HEK293T (cell line): ENCODE measurements around the gene PRKG2.

Experiments used
- CTCF ChIA-PET: fragments of 350-600 bp; formaldehyde crosslinking; extraction: SDS; loops from one replicate; lab custom pipeline; 2021; ENCODE audit warnings: antibody characterized with exemption, inconsistent platforms; lab: Yijun Ruan, JAX
- POLR2A ChIA-PET: fragments of 350-600 bp; formaldehyde crosslinking; extraction: SDS; loops from one replicate; lab custom pipeline; 2020; ENCODE audit warnings: antibody characterized with exemption, inconsistent platforms; lab: Yijun Ruan, JAX
- DNase-seq: peaks from one replicate; pipeline ENCODE4 v3.0.0; 2012; ENCODE audit warnings: mixed read lengths; ENCODE audit errors: extremely low spot score
- ARNT ChIP-seq: fragments of 450-650 bp; IDR thresholded peaks from 2 replicates; pipeline ENCODE4 v1.6.1; 2017; ENCODE audit warnings: mild to moderate bottlenecking
- BHLHE40 ChIP-seq: fragments of 450-650 bp; IDR thresholded peaks from 2 replicates; pipeline ENCODE4 v1.6.1; 2016; ENCODE audit warnings: mild to moderate bottlenecking, moderate library complexity, borderline replicate concordance
- CTBP1 ChIP-seq: fragments of 450-650 bp; IDR thresholded peaks from 2 replicates; pipeline ENCODE4 v1.6.1; 2016; ENCODE audit warnings: borderline replicate concordance
- ELF4 ChIP-seq: fragments of 450-650 bp; IDR thresholded peaks from 2 replicates; pipeline ENCODE4 v1.6.1; 2017; ENCODE audit warnings: antibody characterized with exemption
- FOXA1 ChIP-seq: fragments of 450-650 bp; IDR thresholded peaks from 2 replicates; pipeline ENCODE4 v1.6.1; 2016; ENCODE audit warnings: mild to moderate bottlenecking
- FOXK2 ChIP-seq: fragments of 450-650 bp; IDR thresholded peaks from 2 replicates; pipeline ENCODE4 v1.6.1; 2016; ENCODE audit warnings: mild to moderate bottlenecking
- FOXM1 ChIP-seq: fragments of 450-650 bp; IDR thresholded peaks from 2 replicates; pipeline ENCODE4 v1.6.1; 2017; ENCODE audit warnings: mild to moderate bottlenecking, borderline replicate concordance
- HDGF ChIP-seq: fragments of 450-650 bp; IDR thresholded peaks from 2 replicates; pipeline ENCODE4 v1.6.1; 2017; ENCODE audit warnings: antibody characterized with exemption, borderline replicate concordance
- L3MBTL2 ChIP-seq: fragments of 450-650 bp; conservative IDR thresholded peaks from 2 replicates; pipeline ENCODE4 v1.6.1; 2016; ENCODE audit warnings: mild to moderate bottlenecking
- LEF1 ChIP-seq: fragments of 450-650 bp; IDR thresholded peaks from 2 replicates; pipeline ENCODE4 v1.6.1; 2017; ENCODE audit warnings: mild to moderate bottlenecking, borderline replicate concordance
- NFRKB ChIP-seq: fragments of 450-650 bp; IDR thresholded peaks from 2 replicates; pipeline ENCODE4 v1.6.1; 2016; ENCODE audit warnings: mild to moderate bottlenecking, moderate library complexity
- PKNOX1 ChIP-seq: fragments of 450-650 bp; IDR thresholded peaks from 2 replicates; pipeline ENCODE4 v1.6.1; 2016
- SP1 ChIP-seq: fragments of 450-650 bp; IDR thresholded peaks from 2 replicates; pipeline ENCODE4 v1.6.1; 2017
- SUZ12 ChIP-seq: fragments of 450-650 bp; IDR thresholded peaks from 2 replicates; pipeline ENCODE4 v1.6.1; 2016; ENCODE audit warnings: mild to moderate bottlenecking
- TARDBP ChIP-seq: fragments of 450-650 bp; IDR thresholded peaks from 2 replicates; pipeline ENCODE4 v1.6.1; 2016
- ZNF384 ChIP-seq: fragments of 450-650 bp; IDR thresholded peaks from 2 replicates; pipeline ENCODE4 v1.6.1; 2016

PRKG2 gene

GRCh38 chr4:81220271-81220670 lies 5.2 kb upstream of the PRKG2 start:
- no peak for TF ChIP-seq FOXA1
- no peak for TF ChIP-seq SUZ12
- no peak for TF ChIP-seq SP1
- no peak for TF ChIP-seq NFRKB
- TF ChIP-seq CTBP1: no peak
- TF ChIP-seq ELF4: no peak
- TF ChIP-seq ARNT: no peak
- no peak for TF ChIP-seq ZNF384
- no peak for TF ChIP-seq PKNOX1
- TF ChIP-seq FOXM1: no peak
- POLR2A ChIA-PET: no interaction called here
- no peak for DNase-seq
- CTCF ChIA-PET: no interaction called here

- DNase-seq: no peak
- no peak for TF ChIP-seq HDGF
- ChIA-PET POLR2A (no interaction called here), CTCF (no interaction called here)
Measured at GRCh38 chr4:81218206-81218605, 3.2 kb upstream of the PRKG2 start.

DNA sequence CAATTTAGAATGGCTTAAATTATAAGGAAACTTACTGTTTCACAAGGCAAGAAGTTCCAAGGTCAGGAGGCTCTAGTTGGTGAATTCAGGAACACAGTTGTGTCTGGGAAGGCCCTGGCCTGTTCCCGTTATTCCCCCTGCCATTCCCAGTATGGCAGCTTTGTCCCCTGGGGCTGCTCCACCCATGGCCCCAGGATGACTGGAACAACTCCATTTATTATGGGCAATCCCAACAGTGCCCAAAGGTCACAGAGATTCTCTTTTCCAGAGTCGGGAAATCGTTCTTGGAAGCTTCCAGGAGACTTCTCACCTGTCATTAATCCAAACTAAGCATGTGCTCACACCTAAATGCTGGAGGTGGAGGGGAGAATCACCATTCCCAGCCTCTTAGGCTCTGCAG lies 2.8 kb upstream of the PRKG2 start:
- DNase-seq: no peak
- no peak for TF ChIP-seq ARNT
- TF ChIP-seq TARDBP: no peak
- no peak for TF ChIP-seq L3MBTL2
- no peak for TF ChIP-seq BHLHE40
- TF ChIP-seq HDGF: no peak
- ChIA-PET CTCF (no interaction called here), POLR2A (no interaction called here)

DNA sequence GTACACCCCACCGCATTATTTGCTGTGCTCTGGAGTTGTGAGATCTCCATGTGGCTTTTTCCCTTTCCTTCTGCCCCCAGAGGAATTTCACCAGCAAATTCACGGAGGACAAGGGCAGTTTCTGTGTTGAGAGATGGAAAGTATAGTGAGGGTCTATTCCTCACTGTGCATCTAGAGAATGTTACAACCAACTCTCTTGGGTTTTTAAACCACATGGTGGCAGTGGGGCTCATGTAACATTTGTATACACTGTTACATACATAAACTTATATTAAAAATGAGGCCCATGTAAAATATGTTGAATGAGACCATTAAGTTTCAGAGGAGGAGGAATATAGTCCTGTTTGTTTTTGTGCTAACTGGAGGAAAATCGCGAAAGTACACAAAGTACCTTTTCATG lies 909 bp upstream of the PRKG2 start:
- POLR2A ChIA-PET: no interaction called here
- DNase-seq: no peak
- CTCF ChIA-PET: no interaction called here
- TF ChIP-seq TARDBP (no peak), FOXK2 (no peak), HDGF (no peak), ARNT (no peak), SP1 (no peak), SUZ12 (no peak), BHLHE40 (no peak), CTBP1 (no peak), FOXM1 (no peak), LEF1 (no peak), ELF4 (no peak), PKNOX1 (no peak), ZNF384 (no peak), L3MBTL2 (no peak), NFRKB (no peak)

GRCh38 chr4:81214144-81214880 lies 710 bp downstream of the PRKG2 start:
- peak; percentile 37 for DNase-seq
- TF ChIP-seq L3MBTL2 (0 out of 2 replicates have a peak, but pooled peaks have one; percentile 12), FOXA1 (no peak), FOXM1 (no peak)
- ChIA-PET CTCF (no interaction called here), POLR2A (no interaction called here)

DNA sequence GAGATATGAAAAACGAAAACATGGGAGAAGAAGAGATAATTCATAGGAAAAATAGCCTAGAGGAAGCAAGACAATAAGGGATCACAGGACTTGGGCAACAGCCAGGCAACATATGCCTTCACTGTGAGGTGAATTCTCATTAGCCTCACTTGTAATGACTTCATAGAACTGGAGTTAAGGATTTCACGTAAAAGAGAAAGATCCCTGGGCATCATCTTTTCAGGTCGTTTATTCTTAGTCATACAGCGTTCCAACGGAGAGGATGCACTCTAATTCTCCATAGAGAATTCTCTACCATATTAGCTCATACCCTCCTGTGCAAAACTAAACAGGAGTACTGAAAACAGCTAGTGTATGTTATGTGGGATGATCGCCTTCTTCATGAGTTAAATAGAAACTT lies 1.4 kb downstream of the PRKG2 start:
- CTCF ChIA-PET: no interaction called here

GRCh38 chr4:81211956-81212355 lies 3.1 kb downstream of the PRKG2 start:
- TF ChIP-seq FOXM1: no peak
- no peak for TF ChIP-seq LEF1
- no peak for TF ChIP-seq ELF4
- TF ChIP-seq SP1: no peak
- TF ChIP-seq CTBP1: no peak
- TF ChIP-seq ARNT: no peak
- TF ChIP-seq BHLHE40: no peak
- TF ChIP-seq L3MBTL2: no peak
- no peak for TF ChIP-seq FOXA1
- DNase-seq: no peak
- POLR2A ChIA-PET: no interaction called here
- CTCF ChIA-PET: no interaction called here

More for the DNA sequence above, 1.4 kb downstream of the PRKG2 start:
- DNase-seq: no peak
- no peak for TF ChIP-seq CTBP1
- TF ChIP-seq FOXM1: no peak
- TF ChIP-seq NFRKB: no peak
- TF ChIP-seq SUZ12: no peak
- no peak for TF ChIP-seq HDGF
- TF ChIP-seq SP1: no peak
- no peak for TF ChIP-seq LEF1
- TF ChIP-seq ELF4: no peak
- no peak for TF ChIP-seq FOXA1
- TF ChIP-seq FOXK2: no peak
- TF ChIP-seq L3MBTL2: no peak
- no peak for TF ChIP-seq ARNT
- TF ChIP-seq ZNF384: no peak
- no peak for TF ChIP-seq BHLHE40
- POLR2A ChIA-PET: no interaction called here
